Stimulated activated CD4-positive, alpha-beta T cell treated with anti-CD3 and anti-CD28 coated beads, TNF-alpha, amount 100 ng/mL, for 48 hours (primary cell): ENCODE results near the gene CAMKK2.
A peak's percentile ranks its signal among the peaks of the same experiment; 100 is the strongest.
"Not testable (repeated sequence)": the region's sequence is repeated elsewhere in the genome, so short reads cannot be mapped to it uniquely, and the experiment has no call there.

Source experiments
- DNase-seq, 3 donors: peaks; one replicate each; pipeline ENCODE4 v3.0.0-alpha.2; 2020; ENCODE audit warnings: low read depth in 3 of 3

The CAMKK2 gene

GRCh38 chr12:121296618-121297434, at the start of gene CAMKK2:
Gene CAMKK2 (minus strand): TSS chr12:121296709. CDS start chr12:121274526, 22,183 bp downstream.
- peak; percentile 68 to 79 (median 71) for DNase-seq

DNA sequence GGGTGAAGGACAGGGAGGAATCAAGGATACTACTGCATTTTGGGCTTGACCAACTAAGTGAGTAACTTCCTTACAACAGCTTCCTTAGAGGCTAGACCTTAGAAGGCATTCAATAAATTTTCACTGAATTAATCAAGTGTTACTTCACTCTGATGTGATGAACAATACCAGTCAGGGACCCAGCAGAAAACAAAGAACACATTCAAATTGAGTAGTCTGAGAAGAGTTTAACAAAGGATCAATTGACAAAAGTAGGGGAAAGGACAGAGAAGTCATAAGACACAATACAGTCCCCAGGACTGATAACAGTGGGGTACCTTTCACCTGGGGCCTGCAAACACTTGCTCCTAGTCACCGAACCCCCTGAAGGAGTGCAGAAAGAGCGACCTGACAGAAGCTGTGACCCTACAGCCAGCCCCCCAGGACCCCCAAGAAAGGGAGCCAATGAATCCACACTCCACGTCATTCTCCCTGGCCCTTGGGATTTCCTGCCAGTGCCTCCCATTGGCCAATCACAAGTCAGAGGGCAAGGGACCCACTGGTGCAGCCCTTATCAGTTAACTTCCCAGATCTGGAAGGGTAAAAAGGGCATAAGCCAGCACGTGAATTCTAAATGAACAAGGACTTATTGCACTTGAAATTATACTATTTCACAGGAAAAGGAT, 48.8 kb upstream of the CAMKK2 start:
- DNase-seq = no peak

DNA sequence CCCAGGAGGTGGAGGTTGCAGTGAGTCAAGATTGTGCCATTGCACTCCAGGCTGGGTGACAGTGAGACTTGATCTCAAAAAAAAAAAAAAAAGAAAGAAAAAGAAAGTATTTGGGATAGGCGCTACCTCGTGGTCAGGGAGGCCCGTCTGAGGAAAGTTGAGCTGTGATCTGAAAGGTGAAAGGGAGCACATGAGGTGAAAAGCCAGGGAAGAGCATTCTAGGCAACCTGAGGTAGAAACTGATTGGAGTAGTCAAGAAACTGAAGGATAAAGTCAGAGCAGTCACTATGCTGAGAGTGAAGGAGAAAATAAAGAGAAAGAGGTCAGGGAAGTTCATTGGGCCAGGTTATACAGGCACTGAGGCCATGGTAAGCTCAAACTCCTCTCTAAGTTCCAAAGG, 48.0 kb upstream of the CAMKK2 start:
- DNase-seq = no peak

GRCh38 chr12:121337416-121337815, 40.9 kb upstream of the CAMKK2 start:
- DNase-seq = no peak

DNA sequence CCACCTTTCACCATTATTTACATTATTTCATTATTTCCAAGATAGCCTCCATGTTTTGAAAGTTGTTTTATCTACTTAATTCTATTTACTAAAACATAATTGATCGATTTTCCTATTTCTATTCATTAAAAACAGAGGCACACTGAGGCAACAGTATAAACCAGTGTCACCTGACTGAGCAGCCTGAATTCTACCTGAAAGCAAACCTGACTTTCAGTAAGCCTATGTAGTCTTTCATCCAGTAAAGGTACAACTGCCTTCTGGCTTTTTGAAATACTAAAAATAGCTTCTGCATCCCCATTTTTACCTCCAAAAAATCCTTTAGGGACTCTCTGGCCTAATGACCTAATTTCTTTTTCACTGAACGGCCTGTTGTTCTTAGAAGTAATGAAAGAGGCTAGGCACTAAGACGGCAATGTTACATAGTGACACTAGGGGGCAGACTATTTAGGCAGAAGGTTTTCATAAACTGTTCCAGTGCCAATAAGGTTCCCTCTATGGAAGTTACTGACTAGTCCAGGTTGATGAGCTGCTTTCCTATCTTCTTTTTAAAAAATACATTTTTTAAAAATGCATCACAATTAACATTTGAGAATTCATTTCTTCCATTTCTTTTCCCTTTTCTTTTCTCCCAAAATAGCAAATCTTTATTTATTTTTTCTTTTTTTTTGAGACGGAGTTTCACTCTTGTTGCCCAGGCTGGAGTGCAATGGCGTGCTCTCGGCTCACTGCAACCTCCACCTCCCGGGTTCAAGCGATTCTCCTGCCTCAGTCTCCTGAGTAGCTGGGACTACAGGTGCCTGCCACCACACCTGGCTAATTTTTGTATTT, 38.2 kb upstream of the CAMKK2 start:
- DNase-seq = no peak

GRCh38 chr12:121333747-121334146, 37.2 kb upstream of the CAMKK2 start:
- DNase-seq = no peak

DNA sequence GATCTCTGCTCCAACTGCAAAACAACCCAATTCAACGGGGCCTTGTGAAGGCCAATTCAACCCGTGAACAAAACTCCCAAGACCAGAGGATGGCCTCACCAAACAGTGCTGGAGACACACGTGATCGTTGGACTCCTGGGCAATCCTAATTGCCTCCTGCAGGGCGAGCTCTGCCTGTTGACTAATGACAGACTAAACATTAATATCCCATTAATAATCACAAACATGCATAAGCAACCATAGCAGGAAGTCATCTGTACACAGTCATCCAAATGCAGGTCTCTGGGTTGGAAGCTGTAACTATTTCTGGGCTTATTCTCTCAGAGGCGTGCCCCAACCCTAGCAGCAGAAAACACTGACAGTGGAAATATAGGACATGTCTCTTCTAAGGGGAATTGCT, 34.7 kb upstream of the CAMKK2 start:
- DNase-seq = no peak

DNA sequence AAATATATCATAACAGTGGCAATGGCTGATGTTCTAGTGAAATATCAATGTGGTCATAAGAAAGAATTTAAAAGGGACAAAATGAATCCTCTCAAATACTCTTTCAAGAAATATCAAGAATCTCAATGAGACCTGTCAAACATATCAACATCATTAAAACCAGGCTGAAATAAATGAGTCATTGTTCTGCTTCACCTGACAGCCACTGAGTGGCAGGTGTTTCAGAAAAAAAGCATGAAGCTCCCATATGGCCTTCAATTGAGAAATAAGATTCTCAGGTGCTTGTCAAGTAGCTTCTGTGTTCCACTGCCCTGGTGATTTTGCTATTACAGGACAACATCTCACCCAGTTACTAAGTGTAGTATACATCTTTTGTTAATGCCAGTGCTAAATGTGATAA, 34.2 kb upstream of the CAMKK2 start:
- no peak for DNase-seq

GRCh38 chr12:121330195-121330594, 33.7 kb upstream of the CAMKK2 start:
- DNase-seq = no peak

GRCh38 chr12:121328620-121329019, 32.1 kb upstream of the CAMKK2 start:
- no peak for DNase-seq

DNA sequence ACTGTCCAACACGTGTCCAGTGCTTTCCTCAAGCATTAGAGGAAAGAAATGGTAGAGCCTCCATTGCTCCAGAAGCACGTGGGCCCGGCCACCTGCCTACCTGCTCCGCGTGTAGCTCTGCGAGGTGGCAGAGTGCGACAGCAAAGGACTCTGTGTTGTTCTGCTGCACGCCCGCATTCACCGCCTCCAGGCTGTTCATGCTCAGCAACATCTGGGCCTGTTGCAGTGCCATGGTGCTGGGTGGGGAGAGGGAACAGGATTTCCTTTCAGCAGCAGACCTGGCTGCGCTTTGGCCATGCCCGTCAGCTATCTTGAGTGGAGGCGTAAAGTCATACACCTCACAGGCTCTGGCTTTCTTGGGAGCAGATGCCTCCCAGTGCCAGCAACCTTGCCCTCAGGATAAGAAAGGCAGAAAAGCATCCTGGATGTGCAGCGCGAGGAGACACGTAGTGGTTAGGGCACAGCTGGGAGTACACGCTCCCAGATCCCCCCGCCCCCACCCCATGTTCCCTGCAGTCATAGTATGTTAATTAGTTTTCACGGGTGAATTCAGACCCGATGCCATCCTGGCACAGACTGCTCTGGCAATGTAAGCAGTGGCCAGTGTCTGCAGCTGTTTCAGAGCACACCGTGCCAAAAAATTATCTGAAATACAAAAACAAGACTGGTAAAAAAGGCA, 30.6 kb upstream of the CAMKK2 start:
- DNase-seq = no peak

DNA sequence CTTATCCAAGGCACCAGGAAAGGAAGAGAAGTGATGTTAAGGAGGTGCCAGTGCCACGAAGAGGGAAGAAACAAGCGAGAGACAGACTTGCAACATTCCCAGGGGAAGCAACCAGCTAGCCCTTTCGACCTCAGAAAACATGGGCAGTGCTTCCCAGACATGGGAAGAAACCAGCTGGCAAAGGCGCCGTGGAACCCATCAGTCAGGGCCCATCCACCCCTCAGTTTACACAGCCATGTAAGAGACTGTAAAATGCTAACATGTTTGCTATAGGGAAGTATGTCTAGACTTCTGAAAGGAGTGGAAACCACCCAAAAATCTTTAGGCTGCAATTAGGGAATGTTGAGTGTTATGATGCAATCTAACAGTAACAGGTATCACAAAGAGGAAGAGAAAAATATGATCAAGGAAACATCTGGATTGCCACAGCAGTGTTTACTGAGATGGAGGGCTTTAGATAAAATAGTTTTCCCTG, 29.4 kb upstream of the CAMKK2 start:
- no peak for DNase-seq

- no peak for DNase-seq
Observed at GRCh38 chr12:121323908-121324307, 27.4 kb upstream of the CAMKK2 start.

DNA sequence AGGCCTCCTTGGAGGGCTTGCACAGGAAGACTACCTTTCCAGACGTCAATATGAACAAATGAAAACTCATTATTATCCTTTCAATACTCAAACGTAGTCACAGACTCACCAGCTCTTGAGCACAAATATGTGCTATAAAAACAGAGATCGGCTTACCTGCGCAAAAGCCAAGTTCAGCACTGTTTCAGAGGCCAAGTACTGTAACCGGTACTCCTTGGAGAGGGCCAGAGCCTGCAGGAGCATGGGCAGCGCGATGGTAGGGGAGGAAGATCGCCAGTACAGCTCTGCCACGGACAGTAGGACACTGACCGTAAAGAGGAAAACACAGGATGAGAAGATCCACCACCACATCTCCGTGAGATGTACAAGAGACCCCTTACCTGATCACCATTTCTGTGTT, 21.6 kb upstream of the CAMKK2 start:
- no peak for DNase-seq

- no peak for DNase-seq
Observed at GRCh38 chr12:121314431-121314830, 17.9 kb upstream of the CAMKK2 start.

DNA sequence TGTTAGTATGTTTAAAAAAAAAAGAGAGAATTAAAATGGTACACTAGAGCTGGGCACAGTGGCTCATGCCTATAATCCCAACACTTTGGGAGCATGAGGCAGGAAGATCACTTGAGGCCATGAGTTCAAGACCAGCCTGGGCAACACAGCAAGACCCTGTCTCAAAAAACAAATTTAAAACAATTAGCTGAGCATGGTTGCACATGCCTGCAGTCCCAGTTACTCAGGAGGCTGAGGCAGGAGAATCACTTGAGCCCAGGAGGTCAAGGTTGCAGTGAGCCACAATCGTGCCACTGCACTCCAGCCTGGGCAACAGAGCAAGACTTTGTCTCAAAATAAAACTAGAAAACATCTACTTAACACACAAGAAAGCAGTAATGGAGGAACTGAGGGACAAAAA, 13.7 kb upstream of the CAMKK2 start:
- not testable (repeated sequence) for DNase-seq

DNA sequence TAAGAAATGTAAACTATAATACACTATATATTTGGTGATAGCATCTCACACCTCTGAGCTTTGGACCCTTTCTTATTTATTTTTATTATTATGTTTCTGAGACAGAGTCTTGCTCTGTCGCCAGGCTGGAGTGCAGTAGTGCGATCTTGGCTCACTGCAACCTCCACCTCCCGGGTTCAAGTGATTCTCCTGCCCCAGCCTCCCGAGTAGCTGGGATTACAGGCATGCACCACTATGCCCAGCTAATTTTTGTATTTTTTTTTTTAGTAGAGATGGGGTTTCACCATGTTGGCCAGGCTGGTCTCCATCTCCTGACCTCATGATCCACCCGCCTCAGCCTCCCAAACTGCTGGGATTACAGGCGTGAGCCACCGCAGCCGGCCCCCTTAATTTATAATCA, 10.9 kb upstream of the CAMKK2 start:
- DNase-seq = not testable (repeated sequence)

GRCh38 chr12:121304306-121304705, 7.8 kb upstream of the CAMKK2 start:
- DNase-seq = no peak

DNA sequence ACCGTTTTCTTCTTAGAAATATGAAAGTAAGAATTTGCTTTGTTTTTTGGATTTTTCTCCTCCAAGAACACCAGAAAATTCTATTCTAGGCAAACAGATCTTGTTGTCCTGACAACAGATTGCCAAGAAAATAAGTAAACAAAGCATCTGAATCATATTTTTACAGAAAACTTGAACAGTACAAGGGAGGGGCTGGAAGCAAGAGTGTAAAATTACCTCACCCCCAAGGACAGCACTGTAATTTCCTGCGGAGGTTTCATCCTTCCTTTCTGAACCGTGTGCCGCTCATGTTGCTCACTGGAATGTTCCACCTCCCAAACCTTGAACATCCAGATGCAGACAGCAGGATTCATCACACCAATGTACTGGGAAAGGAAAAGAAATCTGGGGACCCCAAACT, 5.4 kb upstream of the CAMKK2 start:
- DNase-seq = no peak

DNA sequence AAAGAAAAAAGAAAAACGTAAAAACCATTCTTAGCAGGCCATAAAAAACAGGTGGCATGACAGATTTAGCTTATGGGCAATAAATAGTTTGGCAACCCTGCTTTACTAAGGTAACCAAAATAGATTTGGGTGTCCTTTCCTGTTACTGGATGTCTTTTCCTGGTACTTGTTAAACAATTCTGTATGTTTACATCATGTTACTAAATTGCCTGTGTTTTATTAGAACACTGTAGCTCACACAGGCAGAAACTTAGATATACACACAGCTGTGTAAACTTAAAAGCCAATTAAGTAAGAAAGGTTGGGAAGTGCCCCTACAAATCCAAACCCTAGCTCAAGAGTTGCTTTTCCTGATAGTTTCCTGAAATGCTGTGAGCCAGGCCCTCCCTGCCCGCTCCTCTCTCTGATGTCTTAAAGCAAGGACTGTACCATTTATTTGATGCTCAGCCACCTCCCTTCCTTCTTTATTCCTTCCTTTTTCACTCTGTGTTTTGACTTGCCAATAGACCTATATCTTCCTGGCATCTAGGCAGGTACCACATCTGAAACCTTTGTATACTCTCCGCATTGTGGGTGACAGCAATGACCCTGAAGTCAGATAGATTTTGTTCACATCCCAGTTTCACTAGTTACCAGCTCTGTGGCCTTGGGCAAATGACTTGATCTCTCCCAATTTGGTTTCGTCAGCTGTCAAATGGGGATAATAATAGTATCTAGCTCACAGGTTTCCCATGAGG, 3.7 kb upstream of the CAMKK2 start:
- no peak for DNase-seq

- DNase-seq = no peak
Observed at GRCh38 chr12:121299662-121300061, 3.2 kb upstream of the CAMKK2 start.
